ENCODE data around the gene TRIM56.
"Not testable (repeated sequence)": the region's sequence is repeated elsewhere in the genome, so short reads cannot be mapped to it uniquely, and the experiment has no call there.

Gene TRIM56

GRCh38 chr7:101089876-101090275, 4.6 kb downstream of the TRIM56 start:
- no peak for DNase-seq

- not testable (repeated sequence) for DNase-seq
Observed at GRCh38 chr7:101092266-101092905, 7.1 kb downstream of the TRIM56 start.

GRCh38 chr7:101093906-101094305, 8.6 kb downstream of the TRIM56 start:
- DNase-seq = no peak

GRCh38 chr7:101094376-101094775, 9.1 kb downstream of the TRIM56 start:
- DNase-seq = no peak

- DNase-seq = no peak
Observed at GRCh38 chr7:101094791-101095375, 9.6 kb downstream of the TRIM56 start.

GRCh38 chr7:101096331-101096956, 11.2 kb downstream of the TRIM56 start:
- no peak for DNase-seq

- DNase-seq = no peak
Observed at GRCh38 chr7:101096957-101097347, 11.7 kb downstream of the TRIM56 start.

- DNase-seq = no peak
Observed at GRCh38 chr7:101097561-101097960, 12.3 kb downstream of the TRIM56 start.

- DNase-seq = peak; percentile 74
Observed at GRCh38 chr7:101099969-101100781, 14.9 kb downstream of the TRIM56 start.

- no peak for DNase-seq
Observed at GRCh38 chr7:101100858-101101847, 15.9 kb downstream of the TRIM56 start.

- DNase-seq = no peak
Observed at GRCh38 chr7:101102026-101102425, 16.7 kb downstream of the TRIM56 start.

- DNase-seq = not testable (repeated sequence)
Observed at GRCh38 chr7:101103701-101104100, 18.4 kb downstream of the TRIM56 start.

- DNase-seq = no peak
Observed at GRCh38 chr7:101104193-101104713, 19.0 kb downstream of the TRIM56 start.

- DNase-seq = no peak
Observed at GRCh38 chr7:101104799-101105198, 19.5 kb downstream of the TRIM56 start.

GRCh38 chr7:101105248-101105647, 20.0 kb downstream of the TRIM56 start:
- not testable (repeated sequence) for DNase-seq

GRCh38 chr7:101106386-101106785, 21.1 kb downstream of the TRIM56 start:
- no peak for DNase-seq

GRCh38 chr7:101108330-101108857, 23.1 kb downstream of the TRIM56 start:
- no peak for DNase-seq

- DNase-seq = no peak
Observed at GRCh38 chr7:101108961-101109360, 23.7 kb downstream of the TRIM56 start.

GRCh38 chr7:101109368-101109767, 24.1 kb downstream of the TRIM56 start:
- DNase-seq = no peak

- no peak for DNase-seq
Observed at GRCh38 chr7:101111261-101111660, 26.0 kb downstream of the TRIM56 start.

- DNase-seq = no peak
Observed at GRCh38 chr7:101112233-101112632, 27.0 kb downstream of the TRIM56 start.

- DNase-seq = not testable (repeated sequence)
Observed at GRCh38 chr7:101113140-101113539, 27.9 kb downstream of the TRIM56 start.

Measured in stimulated activated naive CD4-positive, alpha-beta T cell treated with Interleukin-2 at 50 U/mL for 16 hours (primary cell).